Measurements from ENCODE around the gene SIGLEC11.

Gene SIGLEC11

GRCh38 chr19:49975051-49975450 is 14.1 kb upstream of the SIGLEC11 start (continued):
- TF ChIP-seq ZNF423 (tag by site-specific recombination; IDR thresholded peaks at IDR 0.05) (no peak), HIC1 (tag by site-specific recombination; IDR thresholded peaks at IDR 0.05) (no peak), ZBTB10 (tag by site-specific recombination; IDR thresholded peaks at IDR 0.05) (no peak), ZNF202 (tag by site-specific recombination; IDR thresholded peaks at IDR 0.05; ENCODE audit: borderline replicate concordance) (no peak), ZNF629 (tag by site-specific recombination; IDR thresholded peaks at IDR 0.05) (no peak), ZNF777 (tag by site-specific recombination; IDR thresholded peaks at IDR 0.05; ENCODE audit: borderline replicate concordance) (no peak), ZNF473 (tag by site-specific recombination; IDR thresholded peaks at IDR 0.05) (no peak)

GRCh38 chr19:49973987-49974386 is 13.0 kb upstream of the SIGLEC11 start:
- Histone ChIP-seq H3K36me3 (ENCODE audit: control insufficient read depth in 2 of 2, insufficient read depth in 1 of 2, low read length in 2 of 2) (peaks cover 0 to 20% of the 10 kb centered on the region in 2 experiments; a peak in 2 of 3 replicates), H3K9me3 (ENCODE audit: control insufficient read depth, insufficient read depth, low read depth, low read length) (no peaks in the 10 kb centered on the region), H3K4me3 (ENCODE audit: low read depth, low read length) (no peak overlapping the region), H3K4me1 (ENCODE audit: control insufficient read depth, insufficient read depth, low read length) (no peaks in the 10 kb centered on the region), H3K27ac (ENCODE audit: extremely low read depth, low read depth, low read length) (no peak overlapping the region)
- CTCF ChIA-PET = no interaction called here
- no peak for TF ChIP-seq HIC1 (tag by site-specific recombination; IDR thresholded peaks at IDR 0.05)
- no peak for TF ChIP-seq ZNF623 (tag by site-specific recombination; IDR thresholded peaks at IDR 0.05)
- no peak for TF ChIP-seq ZNF362 (tag by site-specific recombination; IDR thresholded peaks at IDR 0.05)
- no peak for TF ChIP-seq ZNF768 (tag by site-specific recombination; IDR thresholded peaks at IDR 0.05)
- no peak for TF ChIP-seq ZNF121 (tag by site-specific recombination; IDR thresholded peaks at IDR 0.05)
- no peak for TF ChIP-seq ZSCAN23 (tag by site-specific recombination; IDR thresholded peaks at IDR 0.05)
- no peak for TF ChIP-seq ZNF148 (tag by site-specific recombination; IDR thresholded peaks at IDR 0.05; ENCODE audit: borderline replicate concordance)
- TF ChIP-seq GLIS1 (tag by site-specific recombination; IDR thresholded peaks at IDR 0.05) = no peak
- no peak for TF ChIP-seq ZNF501 (tag by site-specific recombination; IDR thresholded peaks at IDR 0.05)
- TF ChIP-seq ZNF324 (tag by site-specific recombination; IDR thresholded peaks at IDR 0.05) = no peak
- TF ChIP-seq ZIC2 (tag by site-specific recombination; IDR thresholded peaks at IDR 0.05) = no peak
- no peak for TF ChIP-seq TRIM28 (IDR thresholded peaks at IDR 0.05; ENCODE audit: borderline replicate concordance, low read length)
- no peak for TF ChIP-seq ZNF140 (tag by site-specific recombination; IDR thresholded peaks at IDR 0.05)
- TF ChIP-seq YY2 (tag by site-specific recombination; IDR thresholded peaks at IDR 0.05) = no peak
- POLR2A ChIA-PET = no interaction called here

Data from HEK293 (cell line).